Kidney (tissue), 14 donors: ENCODE results near the gene ATF7IP2. TPM values are rescaled to one million over a fixed set of nuclear protein-coding genes. Genes with fewer than 3 reads are reported as not detected.

ENCODE experiments used
- DNase-seq, 5 donors: peaks; one replicate each; pipeline ENCODE4 v3.0.0-alpha.2; 2013 to 2020
- FAIRE-seq: peaks from 2 replicates; lab custom pipeline; 2012; peaks lifted over from hg19 to GRCh38; lab: Jason Lieb, UNC
- H3K27ac ChIP-seq, 2 donors: one replicate each; pipeline ENCODE4 v1.7.0; 2013; ENCODE audit warnings: low read depth in 2 of 2, low read length in 2 of 2, inconsistent platforms in 1 of 2
- H3K27me3 ChIP-seq: one replicate; pipeline ENCODE4 v1.7.1; 2013; ENCODE audit warnings: low read length, inconsistent platforms; ENCODE audit not compliant: control insufficient read depth, insufficient read depth
- H3K36me3 ChIP-seq, 3 donors: one replicate each; pipeline versions ENCODE4 v1.7.0 to v1.7.1; 2013; ENCODE audit warnings: low read length in 3 of 3, control low read depth in 1 of 3, inconsistent platforms in 1 of 3; ENCODE audit not compliant: insufficient read depth in 3 of 3, control insufficient read depth in 2 of 3
- H3K4me1 ChIP-seq, 3 donors: one replicate each; pipeline versions ENCODE4 v1.7.0 to v1.7.1; 2013; ENCODE audit warnings: low read length in 3 of 3, inconsistent platforms in 1 of 3, low read depth in 1 of 3; ENCODE audit not compliant: control insufficient read depth in 2 of 3, insufficient read depth in 2 of 3
- H3K4me3 ChIP-seq, 3 donors: one replicate each; pipeline versions ENCODE4 v1.7.0 to v1.8.1; 2013; ENCODE audit warnings: low read length in 3 of 3, control low read depth in 1 of 3, inconsistent platforms in 1 of 3
- H3K9ac ChIP-seq, 3 donors: one replicate each; pipeline versions ENCODE4 v1.7.0 to v1.7.1; 2013; ENCODE audit warnings: low read length in 3 of 3, control low read depth in 1 of 3, inconsistent platforms in 1 of 3
- H3K9me3 ChIP-seq, 3 donors: one replicate each; pipeline versions ENCODE4 v1.7.0 to v1.7.1; 2013; ENCODE audit warnings: low read length in 3 of 3, control low read depth in 1 of 3, inconsistent platforms in 1 of 3; ENCODE audit not compliant: control insufficient read depth in 2 of 3, insufficient read depth in 1 of 3
- CTCF ChIP-seq: IDR thresholded peaks from 3 replicates; pipeline ENCODE4 v1.5.1; 2012; ENCODE audit warnings: mild to moderate bottlenecking, moderate library complexity, borderline replicate concordance; ENCODE audit not compliant: insufficient read depth; ENCODE audit errors: extremely low read depth
- intact Hi-C: fragments of 100-400 bp; cut with DNase I; formaldehyde crosslinking; loops from one replicate; pipeline ENCODE4 v1.11.1; 2022
- polyA plus RNA-seq: library from polyadenylated mRNA; stranded (reverse); fragments of 350-450 nt; fragmentation: Illumina TruSeq; extraction: RNeasy Lipid Tissue Mini Kit (QIAGEN cat#74804); gene quantifications from one replicate; pipeline ENCODE4 v1.2.3, GENCODE V29; 2014; ENCODE audit warnings: low read depth, low replicate concordance; ENCODE audit not compliant: insufficient read depth
- total RNA-seq: library from RNA; stranded (reverse); fragmentation: NEBNext Ultra II Directional; extraction: Animal tissue kit (Norgen Biotek cat#: 25700); gene quantifications from one replicate; pipeline ENCODE4 v1.2.1, GENCODE V29; 2021
- donor health status: control.
- donor health status: control.
- donor health status: control.
- donor health status: control.
- donor health status: control.
- donor health status: DM: yes; HTN: yes; CAD: no.
- donor health status: Normal renal cell carcinoma (clear cell type).

ATF7IP2 gene
- total and polyA plus RNA-seq, 2 donors from 2014 or later: 17.1 to 20.2 TPM

DNA sequence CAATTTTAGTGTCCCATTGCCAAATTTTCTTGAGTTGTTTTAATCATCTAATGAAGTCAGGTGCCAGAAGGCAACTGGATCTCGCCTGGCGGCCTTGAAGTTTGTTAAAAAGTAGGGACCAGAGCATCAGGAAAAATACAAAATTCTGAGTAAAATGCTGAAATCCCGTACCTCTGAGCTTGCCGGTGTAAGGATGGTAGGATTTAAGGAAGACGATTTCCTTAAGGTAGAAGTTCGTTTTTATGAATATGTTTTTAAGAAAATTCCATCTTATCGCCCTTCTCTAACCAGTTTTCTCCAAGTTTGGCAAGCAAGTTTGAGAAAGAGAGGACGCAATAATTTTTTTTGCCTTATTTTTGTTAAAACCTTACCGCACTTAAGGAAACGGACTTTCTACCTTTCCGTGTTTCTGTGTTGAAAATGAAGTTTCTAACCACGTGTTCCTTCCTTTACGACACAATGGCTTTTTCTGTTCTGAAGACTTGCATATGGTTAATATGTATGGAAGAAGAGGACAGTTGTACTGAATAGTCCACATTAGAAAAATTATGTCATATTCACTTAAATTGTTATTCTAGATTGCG, 748 bp downstream of the ATF7IP2 start:
- peaks cover 0 to 2% (median 0%) of the 10 kb centered on the region in 3 donors for H3K36me3 ChIP-seq
- peak overlapping the region in 1 of 2 donors; percentile 67 for H3K27ac ChIP-seq
- TF ChIP-seq CTCF: no peak
- H3K9me3 ChIP-seq: no peaks in the 10 kb centered on the region
- H3K9ac ChIP-seq: peak overlapping the region; percentile 41 to 85 (median 52)
- no peaks in the 10 kb centered on the region for H3K27me3 ChIP-seq
- peak in 2 of 5 donors; percentile 53 to 62 for DNase-seq
- FAIRE-seq: no peak
- intact Hi-C loops: no loop called here
- H3K4me3 ChIP-seq: peak overlapping the region; percentile 70 to 94 (median 80)
- H3K4me1 ChIP-seq: peaks cover 0 to 4% (median 0%) of the 10 kb centered on the region in 3 donors

- Histone ChIP-seq H3K9me3 (no peaks in the 10 kb centered on the region), H3K9ac (peak overlapping the region in 1 of 3 donors; percentile 85), H3K36me3 (peaks cover 0 to 2% (median 0%) of the 10 kb centered on the region in 3 donors), H3K4me3 (peak overlapping the region; percentile 70 to 94 (median 80)), H3K4me1 (peaks cover 0 to 4% (median 0%) of the 10 kb centered on the region in 3 donors), H3K27me3 (no peaks in the 10 kb centered on the region), H3K27ac (no peak overlapping the region)
- intact Hi-C loops: no loop called here
- DNase-seq: peak in 1 of 5 donors; percentile 13
- FAIRE-seq: no peak
- TF ChIP-seq CTCF: no peak
These were observed 1.3 kb downstream of the ATF7IP2 start for GRCh38 chr16:10387188-10387617.

GRCh38 chr16:10388988-10389387, 3.1 kb downstream of the ATF7IP2 start:
- peaks cover 0 to 4% (median 0%) of the 10 kb centered on the region in 3 donors for H3K4me1 ChIP-seq
- peaks cover 0 to 2% (median 0%) of the 10 kb centered on the region in 3 donors for H3K36me3 ChIP-seq
- intact Hi-C loops: no loop called here
- H3K27me3 ChIP-seq: no peaks in the 10 kb centered on the region
- FAIRE-seq (no peak), DNase-seq (no peak)
- no peak overlapping the region for H3K27ac ChIP-seq
- TF ChIP-seq CTCF: no peak
- no peak overlapping the region for H3K4me3 ChIP-seq
- H3K9me3 ChIP-seq: no peaks in the 10 kb centered on the region
- H3K9ac ChIP-seq: no peak overlapping the region

GRCh38 chr16:10390330-10390729, 4.5 kb downstream of the ATF7IP2 start:
- no peak for TF ChIP-seq CTCF
- intact Hi-C loops: no loop called here
- peaks cover 0 to 4% (median 0%) of the 10 kb centered on the region in 3 donors for H3K4me1 ChIP-seq
- peaks cover 0 to 2% (median 0%) of the 10 kb centered on the region in 3 donors for H3K36me3 ChIP-seq
- no peaks in the 10 kb centered on the region for H3K27me3 ChIP-seq
- H3K9ac ChIP-seq: no peak overlapping the region
- DNase-seq (no peak), FAIRE-seq (no peak)
- H3K9me3 ChIP-seq: no peaks in the 10 kb centered on the region
- H3K4me3 ChIP-seq: no peak overlapping the region
- H3K27ac ChIP-seq: no peak overlapping the region
